Astrocyte of the spinal cord (primary cell): ENCODE results near the gene REX1BD.
A peak's percentile ranks its signal among the peaks of the same experiment; 100 is the strongest.

Experiments used
- DNase-seq: peaks from one replicate; pipeline ENCODE4 v3.0.0; 2011; ENCODE audit warnings: low read depth, low spot score
- H3K4me3 ChIP-seq: 2 replicates; pipeline ENCODE4 v1.5.1; 2011; ENCODE audit warnings: low read depth, mild to moderate bottlenecking, low read length, moderate library complexity
- CTCF ChIP-seq: IDR thresholded peaks from 2 replicates; pipeline ENCODE4 v1.5.1; 2012; ENCODE audit warnings: low read depth, mild to moderate bottlenecking, low read length, inconsistent platforms
- in situ Hi-C: cut with HindIII; loops from 2 replicates; pipeline ENCODE4 v1.10.0; 2017; ENCODE audit warnings: low sequenced_read_pairs

REX1BD gene

GRCh38 chr19:18637673-18638630 lies 49.4 kb downstream of the REX1BD start:
- DNase-seq: no peak
- peak overlapping the region; percentile 81 for H3K4me3 ChIP-seq
- in situ Hi-C loops: no loop called here
- no peak for TF ChIP-seq CTCF

DNA sequence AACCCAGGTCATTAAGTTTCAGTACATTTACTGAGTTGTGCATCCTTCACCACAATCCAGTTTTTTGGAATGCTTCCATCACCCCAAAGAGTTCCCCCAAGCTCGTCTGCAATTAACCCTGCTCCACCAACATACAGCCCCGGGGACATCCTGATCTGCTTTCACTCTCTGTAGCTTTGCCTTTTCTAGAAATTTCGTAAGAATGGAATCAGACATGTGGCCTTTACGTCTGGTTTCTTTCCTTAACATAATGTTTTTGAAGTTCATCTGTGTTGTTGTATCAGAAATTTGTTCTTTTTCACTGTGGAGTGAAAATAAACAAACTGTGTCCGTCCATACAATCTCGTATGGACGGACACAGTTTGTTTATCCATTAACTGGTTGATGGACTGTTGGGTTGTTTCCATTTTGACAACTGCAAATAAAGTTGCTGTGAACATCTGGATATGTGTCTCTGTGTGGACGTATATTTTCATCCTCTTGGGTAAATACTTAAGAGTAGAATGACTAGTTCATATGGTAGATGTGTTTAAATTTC lies 51.2 kb downstream of the REX1BD start:
- H3K4me3 ChIP-seq: no peak overlapping the region
- in situ Hi-C loops: no loop called here
- no peak for TF ChIP-seq CTCF
- DNase-seq: no peak
